COLO668 (cell line): Measurements from ENCODE around the gene UBL7.

Source experiments
- DNase-seq: peaks from one replicate; lab custom pipeline; 2025; ENCODE audit not compliant: unreplicated experiment; lab: John Stamatoyannopoulos, UW

UBL7 gene

GRCh38 chr15:74409225-74409624 is 51.7 kb downstream of the UBL7 start:
- DNase-seq, result no peak

- no peak for DNase-seq
Measured at GRCh38 chr15:74408815-74409214, 52.1 kb downstream of the UBL7 start.

GRCh38 chr15:74408385-74408784 is 52.6 kb downstream of the UBL7 start:
- no peak for DNase-seq

DNA sequence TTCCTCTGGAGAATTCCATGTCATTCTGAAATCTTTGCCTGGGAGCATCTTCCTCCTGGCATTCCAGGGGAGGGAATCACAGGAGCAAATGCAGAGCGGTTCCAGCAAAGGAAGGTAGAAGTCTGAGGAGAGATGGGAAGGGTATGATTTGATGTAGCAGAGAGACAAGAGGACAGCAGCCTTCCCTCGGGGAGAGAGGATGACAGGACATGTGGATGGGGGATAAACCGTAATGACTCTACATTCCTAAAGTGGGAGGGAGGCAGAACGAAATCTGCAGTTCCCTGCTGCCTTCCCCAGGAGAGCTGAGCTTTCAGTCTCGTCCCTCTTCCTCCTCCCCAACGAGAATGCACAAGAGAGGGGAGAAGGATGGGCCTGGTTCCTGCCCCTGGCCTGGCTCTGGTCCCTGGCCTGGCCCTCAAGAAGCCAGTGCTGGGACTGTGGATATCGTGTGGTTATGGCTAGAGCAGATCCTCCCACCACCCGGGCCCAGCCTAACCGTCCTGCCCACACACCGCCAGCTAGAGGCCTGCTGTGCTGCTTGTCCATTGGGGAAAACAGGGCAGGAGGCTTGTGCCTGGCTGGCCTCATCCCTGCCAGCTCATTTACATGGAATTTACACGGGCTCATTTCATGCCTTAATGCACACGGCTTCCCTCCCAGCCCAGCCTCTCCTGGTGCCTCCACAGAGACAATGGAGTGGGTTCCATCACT is 53.8 kb downstream of the UBL7 start:
- no peak for DNase-seq

DNA sequence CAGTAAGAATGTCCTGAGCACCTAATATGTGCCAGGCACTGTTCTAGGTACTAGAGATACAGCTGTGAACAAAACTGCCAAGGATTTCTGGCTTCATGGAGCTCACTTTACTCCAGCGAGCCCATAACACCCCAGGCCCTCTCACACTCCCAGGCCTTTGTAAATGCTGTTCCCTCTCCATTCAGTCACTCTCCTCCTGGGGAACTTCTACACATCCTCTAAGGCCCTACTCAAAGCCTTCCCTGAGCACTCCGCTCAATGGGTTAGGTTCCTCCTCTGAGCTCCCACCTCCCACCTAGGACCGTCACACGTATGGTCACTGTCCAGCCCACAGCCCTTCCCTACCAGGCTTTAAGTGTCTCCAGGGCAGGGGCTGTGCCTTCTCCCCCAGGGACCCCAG is 54.4 kb downstream of the UBL7 start:
- no peak for DNase-seq

DNA sequence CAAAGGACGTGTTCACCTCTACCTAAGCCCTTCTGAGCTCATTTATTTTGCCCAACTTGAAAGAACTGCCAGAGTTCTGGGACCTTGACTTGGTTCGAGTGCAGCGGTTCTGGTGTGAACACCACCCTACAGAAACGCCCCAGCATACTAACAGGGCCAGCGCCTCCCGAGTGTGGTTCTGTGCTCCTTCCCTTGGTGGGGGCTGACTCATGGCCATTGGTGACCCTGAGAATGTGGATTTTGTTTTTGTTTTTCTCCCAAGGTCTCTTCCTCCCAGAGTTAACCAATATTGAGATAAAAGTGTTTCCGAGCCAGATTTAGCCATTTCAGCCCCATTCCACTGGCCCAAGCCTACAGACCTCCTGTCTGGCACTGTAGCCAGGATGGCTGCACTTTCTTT is 55.1 kb downstream of the UBL7 start:
- DNase-seq, result no peak

DNA sequence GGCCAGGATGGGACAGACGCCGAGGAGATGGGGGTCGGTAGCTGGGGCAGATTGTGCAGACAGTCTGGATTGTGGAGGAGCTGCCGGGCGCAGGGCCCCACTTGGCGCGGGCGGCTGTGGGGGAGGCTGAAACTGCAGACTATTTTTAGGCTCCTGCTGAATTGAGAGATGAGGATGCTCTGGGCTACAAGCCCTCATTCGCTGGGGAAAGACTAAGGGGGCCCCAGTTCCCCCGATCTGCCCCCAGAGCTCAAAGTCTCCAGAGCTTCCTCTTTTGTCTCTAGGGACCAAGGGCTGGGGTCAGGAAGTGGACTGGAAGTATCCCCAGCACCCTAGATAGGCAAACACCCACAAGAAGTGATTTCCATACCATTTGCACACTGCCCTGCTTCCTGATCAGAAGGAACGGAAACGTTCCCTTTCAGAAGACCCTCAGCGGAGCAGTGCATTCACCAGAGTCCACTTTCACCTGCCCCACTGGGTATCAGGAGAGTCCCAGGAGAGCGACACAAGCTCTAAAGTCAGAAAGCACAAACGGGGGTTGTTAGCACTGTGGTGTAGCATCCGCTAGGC is 56.9 kb downstream of the UBL7 start:
- DNase-seq, result no peak

DNA sequence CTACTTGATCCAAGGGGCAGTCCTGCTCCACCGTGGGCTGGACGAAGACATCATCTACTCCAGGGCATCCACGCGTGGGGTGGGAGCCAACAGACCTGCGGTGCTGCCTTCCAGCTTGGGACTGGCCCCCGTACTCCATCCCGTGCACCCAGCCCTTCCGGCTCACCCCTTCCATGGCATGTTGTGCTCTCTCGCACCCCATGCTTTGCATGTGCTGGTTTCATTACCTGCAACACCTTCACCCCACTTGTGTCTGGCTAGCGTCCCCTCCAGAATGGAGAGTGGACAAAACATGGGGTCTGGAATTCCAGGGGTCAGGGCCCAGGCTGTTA is 57.4 kb downstream of the UBL7 start:
- no peak for DNase-seq

- peak; percentile 24 for DNase-seq
Measured at GRCh38 chr15:74402873-74403587, 57.9 kb downstream of the UBL7 start.

- no peak for DNase-seq
Measured at GRCh38 chr15:74402337-74402841, 58.6 kb downstream of the UBL7 start.

GRCh38 chr15:74400915-74401757 is 59.8 kb downstream of the UBL7 start:
- no peak for DNase-seq

- DNase-seq, result no peak
Measured at GRCh38 chr15:74400313-74400860, 60.6 kb downstream of the UBL7 start.

- no peak for DNase-seq
Measured at GRCh38 chr15:74399511-74400312, 61.2 kb downstream of the UBL7 start.

DNA sequence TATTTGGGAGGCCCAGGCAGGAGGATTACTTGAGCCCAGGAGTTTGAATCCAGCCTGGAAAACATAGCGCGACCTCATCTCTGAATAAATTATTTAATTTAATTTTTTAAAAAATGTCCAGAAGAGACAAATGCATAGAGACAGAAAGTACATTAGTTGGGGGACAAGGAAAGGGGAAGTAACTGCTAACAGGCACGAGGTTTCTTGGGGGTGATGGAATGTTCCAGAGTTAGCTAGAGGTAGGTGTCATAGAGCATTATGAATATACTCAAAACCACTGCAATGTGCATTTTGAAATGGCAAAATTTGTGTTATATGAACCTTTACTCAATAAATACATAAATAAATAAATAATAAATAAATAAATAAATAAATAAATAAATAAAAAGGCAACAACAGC is 61.9 kb downstream of the UBL7 start:
- DNase-seq, result no peak

GRCh38 chr15:74398183-74398582 is 62.8 kb downstream of the UBL7 start:
- no peak for DNase-seq

GRCh38 chr15:74397239-74398068 is 63.5 kb downstream of the UBL7 start:
- DNase-seq, result no peak

DNA sequence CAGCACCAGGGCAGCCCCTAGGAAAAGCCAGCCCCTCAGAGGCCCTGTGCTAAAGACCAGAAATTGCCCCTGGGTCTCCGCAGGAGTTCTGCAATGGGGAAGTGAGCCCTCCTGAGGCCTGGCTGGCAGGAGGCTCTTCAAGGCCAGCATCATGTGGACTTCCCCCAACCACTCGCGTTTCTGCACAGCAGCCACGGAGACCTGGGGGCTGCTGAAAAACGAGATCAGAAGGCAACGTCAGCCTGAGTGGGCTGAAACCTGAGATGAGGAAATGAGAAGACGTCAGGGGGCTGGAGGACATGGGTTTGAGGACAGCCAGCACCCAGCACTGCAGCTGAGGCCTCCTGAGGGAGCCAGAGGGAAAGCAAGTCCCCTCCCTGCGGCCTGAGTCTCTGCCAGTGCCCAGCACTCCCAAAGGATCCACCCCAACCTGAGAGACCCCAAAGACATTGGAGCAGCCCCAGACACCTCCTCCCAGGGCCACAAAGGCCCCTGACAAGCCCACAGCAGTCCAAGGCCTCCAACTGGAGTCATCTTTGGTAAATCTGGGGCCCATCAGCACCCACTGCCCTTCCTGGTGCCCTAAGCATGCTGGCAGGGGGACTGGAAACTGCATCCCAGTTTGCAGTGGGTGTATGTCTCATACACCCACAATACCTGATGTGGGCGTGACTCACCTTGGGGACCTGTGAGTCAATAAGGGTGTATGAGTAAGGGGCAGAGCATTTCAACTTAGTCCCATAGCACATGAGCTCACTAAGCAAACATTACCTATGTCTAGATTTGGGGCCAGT is 64.3 kb downstream of the UBL7 start:
- DNase-seq, result no peak

GRCh38 chr15:74396146-74396438 is 64.9 kb downstream of the UBL7 start:
- no peak for DNase-seq
